SK-N-SH treated with all-trans-retinoic acid at 6 μM for 48 hours (cell line): ENCODE data around the gene ANKHD1.

Source experiments
- ARNTL ChIP-seq: fragments of 450-650 bp; formaldehyde crosslinking; IDR thresholded peaks from 2 replicates; pipeline ENCODE4 v1.5.0; 2020; ENCODE audit warnings: low read depth, mild to moderate bottlenecking, moderate library complexity, borderline replicate concordance
- ESRRG ChIP-seq: fragments of 250-450 bp; sonication (Bioruptor Pico); IDR thresholded peaks from 2 replicates; pipeline ENCODE4 v1.6.1; 2021; ENCODE audit warnings: mild to moderate bottlenecking
- SNAI2 ChIP-seq: fragments of 250-450 bp; sonication (Bioruptor Pico); IDR thresholded peaks from 2 replicates; pipeline ENCODE4 v1.5.0; 2020; ENCODE audit warnings: mild to moderate bottlenecking, moderate library complexity

DNA sequence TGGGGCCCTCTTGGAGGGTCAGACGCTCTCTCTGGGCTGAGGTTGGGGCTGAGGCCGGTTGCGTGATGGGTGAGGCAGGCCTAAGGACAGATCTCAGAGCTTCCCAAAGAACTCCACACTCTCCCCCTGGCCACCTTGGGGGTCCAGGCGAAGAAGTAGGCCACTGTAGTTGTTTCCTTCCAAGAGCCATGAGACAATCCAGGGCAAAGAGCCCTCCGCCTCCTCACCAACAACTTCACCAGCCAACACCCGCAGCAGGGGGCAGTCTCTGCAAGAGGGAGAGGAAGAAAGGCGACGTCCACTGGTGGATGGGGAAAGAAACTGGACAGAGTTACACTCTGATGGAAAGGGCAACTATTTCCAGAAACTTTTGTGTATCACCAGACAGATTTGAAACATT, 173.7 kb downstream of the ANKHD1 start:
- TF ChIP-seq SNAI2 (no peak), ARNTL (CRISPR knock-in tag) (no peak), ESRRG (CRISPR knock-in tag) (no peak)
